Lower leg skin (tissue), 3 donors: ENCODE measurements around the gene CHST8.

Source experiments
- POLR2A ChIP-seq, 2 donors: fragments of 450-650 bp; IDR thresholded peaks; one replicate each; pipeline ENCODE4 v1.6.1; 2016 to 2017; ENCODE audit warnings: antibody characterized with exemption in 2 of 2, mild to moderate bottlenecking in 1 of 2, moderate library complexity in 1 of 2
- TF ChIP-seq, protein P1 (sequence below), 3 donors: fragments of 450-650 bp; IDR thresholded peaks; one replicate each; pipeline ENCODE4 v1.5.1; 2016; ENCODE audit warnings: antibody characterized with exemption in 3 of 3, mild to moderate bottlenecking in 3 of 3, moderate library complexity in 2 of 3

DNA sequence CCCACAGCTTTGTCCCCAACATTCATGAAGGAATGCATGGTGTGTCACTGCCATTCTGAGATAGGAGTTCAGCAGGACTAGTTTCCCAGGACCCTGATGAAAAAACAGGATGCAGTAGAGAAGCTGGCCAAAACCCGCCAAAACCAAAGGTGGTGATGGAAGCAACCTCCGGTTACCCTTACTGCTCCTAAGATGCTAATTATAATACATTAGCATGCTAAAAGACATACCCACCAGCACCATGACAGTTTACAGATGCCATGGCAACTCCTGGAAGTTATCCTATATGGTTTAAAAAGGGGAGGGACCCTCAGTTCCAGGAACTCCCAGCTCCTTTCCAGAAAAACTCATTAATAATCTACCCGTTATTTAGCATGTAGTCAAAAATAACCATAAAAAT is 115.0 kb downstream of the CHST8 start:
- TF ChIP-seq, protein P1, sequence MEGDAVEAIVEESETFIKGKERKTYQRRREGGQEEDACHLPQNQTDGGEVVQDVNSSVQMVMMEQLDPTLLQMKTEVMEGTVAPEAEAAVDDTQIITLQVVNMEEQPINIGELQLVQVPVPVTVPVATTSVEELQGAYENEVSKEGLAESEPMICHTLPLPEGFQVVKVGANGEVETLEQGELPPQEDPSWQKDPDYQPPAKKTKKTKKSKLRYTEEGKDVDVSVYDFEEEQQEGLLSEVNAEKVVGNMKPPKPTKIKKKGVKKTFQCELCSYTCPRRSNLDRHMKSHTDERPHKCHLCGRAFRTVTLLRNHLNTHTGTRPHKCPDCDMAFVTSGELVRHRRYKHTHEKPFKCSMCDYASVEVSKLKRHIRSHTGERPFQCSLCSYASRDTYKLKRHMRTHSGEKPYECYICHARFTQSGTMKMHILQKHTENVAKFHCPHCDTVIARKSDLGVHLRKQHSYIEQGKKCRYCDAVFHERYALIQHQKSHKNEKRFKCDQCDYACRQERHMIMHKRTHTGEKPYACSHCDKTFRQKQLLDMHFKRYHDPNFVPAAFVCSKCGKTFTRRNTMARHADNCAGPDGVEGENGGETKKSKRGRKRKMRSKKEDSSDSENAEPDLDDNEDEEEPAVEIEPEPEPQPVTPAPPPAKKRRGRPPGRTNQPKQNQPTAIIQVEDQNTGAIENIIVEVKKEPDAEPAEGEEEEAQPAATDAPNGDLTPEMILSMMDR (IDR thresholded peaks at IDR 0.05), result no peak
- no peak for TF ChIP-seq POLR2A (IDR thresholded peaks at IDR 0.05)
